HCT116 (cell line): ENCODE data around the gene DCAF6. TPM values are rescaled to one million over a fixed set of nuclear protein-coding genes. Genes with fewer than 3 reads are reported as not detected.

Source experiments
- ATAC-seq: fragments of 200-7000 bp; cut with Tn5 transposase; 2 replicates; pipeline ENCODE4 v1.9.1; 2020; ENCODE audit warnings: mild to moderate bottlenecking, moderate library complexity
- BruUV-seq: library from RNA; stranded (reverse); fragments of 400-500 nt; replicated peaks from 2 replicates; lab custom pipeline; 2021; lab: Mats Ljungman, UMichigan
- CTCF ChIA-PET: fragments of 300-600 bp; sonication (Branson Sonifier 250); formaldehyde crosslinking; loops from one replicate; lab custom pipeline; 2021; ENCODE audit warnings: antibody characterized with exemption; lab: Charles Lee
- POLR2A ChIA-PET: fragments of 300-600, 350-600 bp; sonication (Branson Sonifier 250); formaldehyde crosslinking; loops from one replicate; lab custom pipeline; 2021; ENCODE audit warnings: antibody characterized with exemption; lab: Charles Lee
- RAD21 ChIA-PET, 2 experiments: fragments of 300-600 bp; sonication (Branson Sonifier 250); formaldehyde crosslinking; loops; one replicate each; lab custom pipeline; 2023; ENCODE audit warnings: low total read pairs in 2 of 2; ENCODE audit not compliant: uncharacterized antibody in 2 of 2, unreplicated experiment in 2 of 2, low non-redundant PET in 1 of 2; lab: Charles Lee
- DNase-seq: peaks from one replicate; pipeline ENCODE4 v3.0.0-alpha.2; 2010; ENCODE audit warnings: low read depth, low spot score
- H2AFZ ChIP-seq: fragments of 200-600 bp; shearing (Covaris generic), sonication (generic); 2 replicates; pipeline ENCODE4 v1.6.1; 2017; ENCODE audit warnings: low read depth, mixed run types, mixed read lengths, antibody characterized with exemption, low read length; ENCODE audit not compliant: poor library complexity, severe bottlenecking
- H3K27ac ChIP-seq: 2 replicates; pipeline ENCODE4 v1.5.1; 2012; ENCODE audit warnings: low read depth, low read length
- H3K27me3 ChIP-seq: fragments of 200-600 bp; sonication (generic); 2 replicates; pipeline ENCODE4 v1.6.1; 2016; ENCODE audit warnings: mixed run types, low read length, mixed read lengths; ENCODE audit not compliant: insufficient read depth
- H3K36me3 ChIP-seq, 2 experiments: fragments of 200-500 bp in 1 of 2; fragments of 200-600 bp in 1 of 2; sonication (Bioruptor generic) in 1 of 2; sonication (generic) in 1 of 2; 2 replicates each; pipeline versions ENCODE4 v1.5.1 to v1.6.1; 2014 to 2016; ENCODE audit warnings: low read length in 2 of 2, inconsistent platforms in 1 of 2, mixed read lengths in 1 of 2, mixed run types in 1 of 2; ENCODE audit not compliant: insufficient read depth in 2 of 2, control insufficient read depth in 1 of 2
- H3K4me1 ChIP-seq, 2 experiments: fragments of 200-600 bp in 1 of 2; sonication (generic) in 1 of 2; 2 replicates each; pipeline versions ENCODE4 v1.5.1 to v1.6.1; 2012 to 2017; ENCODE audit warnings: low read length in 2 of 2, inconsistent platforms in 1 of 2, mild to moderate bottlenecking in 1 of 2, mixed read lengths in 1 of 2, mixed run types in 1 of 2, moderate library complexity in 1 of 2; ENCODE audit not compliant: insufficient read depth in 2 of 2, control insufficient read depth in 1 of 2
- H3K4me2 ChIP-seq: fragments of 200-600 bp; sonication (generic); 2 replicates; pipeline ENCODE4 v1.6.1; 2017; ENCODE audit warnings: mixed run types, low read length, mixed read lengths
- H3K4me3 ChIP-seq, 2 experiments: fragments of 200-600 bp in 1 of 2; sonication (generic) in 1 of 2; replicated peaks in 1 of 2; 2 replicates each; pipeline ENCODE4 v1.5.1; 2011 to 2016; ENCODE audit warnings: low read length in 2 of 2, control low read depth in 1 of 2, low read depth in 1 of 2, mild to moderate bottlenecking in 1 of 2, mixed read lengths in 1 of 2, mixed run types in 1 of 2
- H3K79me2 ChIP-seq: fragments of 200-600 bp; sonication (generic); 2 replicates; pipeline ENCODE4 v1.6.1; 2017; ENCODE audit warnings: mild to moderate bottlenecking, mixed run types, low read length, moderate library complexity, mixed read lengths; ENCODE audit not compliant: insufficient read depth
- H3K9ac ChIP-seq: fragments of 200-600 bp; sonication (generic); 2 replicates; pipeline ENCODE4 v1.6.1; 2016; ENCODE audit warnings: low read length, mixed read lengths
- H3K9me2 ChIP-seq: fragments of 200-600 bp; sonication (generic), shearing (Covaris generic); 2 replicates; pipeline ENCODE4 v1.6.1; 2017; ENCODE audit warnings: mixed run types, mild to moderate bottlenecking, moderate library complexity; ENCODE audit not compliant: insufficient read depth
- H3K9me3 ChIP-seq, 2 experiments: fragments of 200-500 bp in 1 of 2; fragments of 200-600 bp in 1 of 2; sonication (Bioruptor generic) in 1 of 2; sonication (generic) in 1 of 2; 2 replicates each; pipeline ENCODE4 v1.6.1; 2014 to 2017; ENCODE audit warnings: low read length in 2 of 2, mixed read lengths in 2 of 2, inconsistent platforms in 1 of 2, low read depth in 1 of 2, mild to moderate bottlenecking in 1 of 2, mixed run types in 1 of 2, moderate library complexity in 1 of 2; ENCODE audit not compliant: control insufficient read depth in 1 of 2, insufficient read depth in 1 of 2
- H4K20me1 ChIP-seq: fragments of 200-600 bp; sonication (generic), shearing (Covaris generic); 2 replicates; pipeline ENCODE4 v1.6.1; 2017; ENCODE audit warnings: mixed run types, mild to moderate bottlenecking, moderate library complexity; ENCODE audit not compliant: insufficient read depth
- CBX3 ChIP-seq: IDR thresholded peaks from 2 replicates; pipeline ENCODE4 v1.6.1; 2012; ENCODE audit warnings: low read depth
- CEBPB ChIP-seq: IDR thresholded peaks from 2 replicates; pipeline ENCODE4 v1.6.1; 2012; ENCODE audit warnings: low read depth
- CTCF ChIP-seq, 3 experiments: fragments of 200-600 bp in 1 of 3; sonication (generic) in 1 of 3; IDR thresholded peaks in 2 of 3; conservative IDR thresholded peaks in 1 of 3; 2 replicates each; pipeline ENCODE4 v1.5.1; 2012 to 2017; ENCODE audit warnings: low read depth in 2 of 3, low read length in 2 of 3, antibody characterized with exemption in 1 of 3, borderline replicate concordance in 1 of 3, control low read depth in 1 of 3, mild to moderate bottlenecking in 1 of 3, mixed read lengths in 1 of 3, mixed run types in 1 of 3, moderate library complexity in 1 of 3; ENCODE audit not compliant: insufficient read depth in 1 of 3
- EGR1 ChIP-seq: IDR thresholded peaks from 2 replicates; pipeline ENCODE4 v1.6.1; 2012; ENCODE audit warnings: low read depth
- ELF1 ChIP-seq: IDR thresholded peaks from 2 replicates; pipeline ENCODE4 v1.6.1; 2012; ENCODE audit warnings: low read depth, borderline replicate concordance
- EZH2 ChIP-seq: fragments of 200-600 bp; sonication (generic); IDR thresholded peaks from 2 replicates; pipeline ENCODE4 v1.6.1; 2017; ENCODE audit warnings: antibody characterized with exemption, mixed run types
- EZH2phosphoT487 ChIP-seq: fragments of 200-600 bp; IDR thresholded peaks from 2 replicates; pipeline ENCODE4 v1.6.1; 2018; ENCODE audit warnings: antibody characterized with exemption, borderline replicate concordance
- FOSL1 ChIP-seq: IDR thresholded peaks from 2 replicates; pipeline ENCODE4 v1.6.1; 2012; ENCODE audit warnings: low read depth
- JUND ChIP-seq: IDR thresholded peaks from 2 replicates; pipeline ENCODE4 v1.6.1; 2012
- MAX ChIP-seq: IDR thresholded peaks from 2 replicates; pipeline ENCODE4 v1.6.1; 2012
- POLR2A ChIP-seq: IDR thresholded peaks from 2 replicates; pipeline ENCODE4 v1.7.0; 2011; ENCODE audit warnings: borderline replicate concordance; ENCODE audit not compliant: insufficient read depth, insufficient read length; ENCODE audit errors: extremely low read depth
- POLR2AphosphoS5 ChIP-seq: IDR thresholded peaks from 2 replicates; pipeline ENCODE4 v1.6.1; 2011; ENCODE audit warnings: mild to moderate bottlenecking, low read depth, low read length, moderate library complexity
- REST ChIP-seq: IDR thresholded peaks from 2 replicates; pipeline ENCODE4 v1.6.1; 2012; ENCODE audit warnings: low read depth
- SIN3A ChIP-seq: IDR thresholded peaks from 2 replicates; pipeline ENCODE4 v1.6.1; 2012; ENCODE audit warnings: low read depth
- SP1 ChIP-seq: IDR thresholded peaks from 2 replicates; pipeline ENCODE4 v1.6.1; 2012; ENCODE audit warnings: low read depth
- SRF ChIP-seq: IDR thresholded peaks from 2 replicates; pipeline ENCODE4 v1.6.1; 2012; ENCODE audit warnings: low read depth
- TCF7L2 ChIP-seq: IDR thresholded peaks from 2 replicates; pipeline ENCODE4 v1.7.0; 2011; ENCODE audit warnings: borderline replicate concordance, inconsistent platforms; ENCODE audit not compliant: insufficient read depth, insufficient read length; ENCODE audit errors: extremely low read depth
- YY1 ChIP-seq: IDR thresholded peaks from 2 replicates; pipeline ENCODE4 v1.6.1; 2011; ENCODE audit warnings: low read length, low read depth, moderate library complexity, mild to moderate bottlenecking; ENCODE audit not compliant: insufficient replicate concordance; ENCODE audit errors: extremely low read depth
- intact Hi-C: fragments of 100-400 bp; cut with micrococcal nuclease; formaldehyde crosslinking; loops from 2 replicates; pipeline ENCODE4 v1.10.0; 2022
- total RNA-seq: library from RNA; stranded (reverse); gene quantifications from one replicate; pipeline ENCODE4 v1.2.1, GENCODE V29; 2021; ENCODE audit not compliant: unreplicated experiment

The DCAF6 gene
- total RNA-seq, 1 experiment from 2014 or later = 34.2 TPM

GRCh38 chr1:168004531-168004930 is 68.0 kb downstream of the DCAF6 start:
- ATAC-seq = no peak
- Histone ChIP-seq H3K9me3 (no peaks in the 10 kb centered on the region), H3K79me2 (no peaks in the 10 kb centered on the region), H3K27ac (no peak overlapping the region), H4K20me1 (no peaks in the 10 kb centered on the region), H3K4me1 (no peaks in the 10 kb centered on the region), H3K9me2 (no peaks in the 10 kb centered on the region), H3K36me3 (peaks cover 0 to 4% of the 10 kb centered on the region in 2 experiments; a peak in 2 of 4 replicates), H3K4me2 (no peak overlapping the region), H2AFZ (no peak overlapping the region), H3K27me3 (no peaks in the 10 kb centered on the region), H3K4me3 (no peak overlapping the region), H3K9ac (no peak overlapping the region)
- ChIA-PET CTCF (no interaction called here), RAD21 (no interaction called here), POLR2A (no interaction called here)
- intact Hi-C loops = no loop called here
- DNase-seq = no peak
- BruUV-seq = no TSS peak
- TF ChIP-seq CBX3 = no peak
- TF ChIP-seq JUND = no peak

GRCh38 chr1:168005529-168005928 is 69.0 kb downstream of the DCAF6 start:
- H3K9me3 ChIP-seq = no peaks in the 10 kb centered on the region
- RAD21 ChIA-PET = no interaction called here
- H3K27me3 ChIP-seq = no peaks in the 10 kb centered on the region
- BruUV-seq = no TSS peak
- H4K20me1 ChIP-seq = no peaks in the 10 kb centered on the region
- POLR2A ChIA-PET = no interaction called here
- intact Hi-C loops = no loop called here
- H2AFZ ChIP-seq = no peak overlapping the region
- H3K4me1 ChIP-seq = no peaks in the 10 kb centered on the region
- no peak overlapping the region for H3K4me2 ChIP-seq
- H3K9me2 ChIP-seq = no peaks in the 10 kb centered on the region
- H3K4me3 ChIP-seq = no peak overlapping the region
- H3K36me3 ChIP-seq = peaks cover 0 to 4% of the 10 kb centered on the region in 2 experiments; a peak in 2 of 4 replicates
- H3K27ac ChIP-seq = no peak overlapping the region
- DNase-seq (no peak), ATAC-seq (no peak)
- H3K79me2 ChIP-seq = no peaks in the 10 kb centered on the region
- H3K9ac ChIP-seq = no peak overlapping the region
- CTCF ChIA-PET = no interaction called here
- TF ChIP-seq SIN3A (no peak), POLR2A (no peak), EZH2phosphoT487 (no peak), CEBPB (no peak), TCF7L2 (no peak), POLR2AphosphoS5 (no peak), CTCF (IDR thresholded peaks at IDR 0.05 in 2 of 3, conservative IDR thresholded peaks at IDR 0.05 in 1 of 3; ENCODE audit: borderline replicate concordance in 1 of 3, insufficient read depth in 1 of 3, low read depth in 2 of 3, low read length in 2 of 3) (no peak), YY1 (no peak), FOSL1 (no peak), EGR1 (no peak), SRF (no peak), ELF1 (no peak), SP1 (no peak), REST (no peak), CBX3 (no peak), MAX (no peak), EZH2 (no peak)
